A549 (cell line): ENCODE data around the gene ASF1B. TPM values are rescaled to one million over a fixed set of nuclear protein-coding genes. Genes with fewer than 3 reads are reported as not detected.

Experiments used
- ATAC-seq, 2 experiments: fragments of 200-7000 bp in 1 of 2; fragments of >200 bp in 1 of 2; cut with Nextera tagmentation in 1 of 2; cut with Tn5 transposase in 1 of 2; 3 replicates each; pipeline versions ENCODE4 v1.8.0 to v1.9.1; 2018 to 2020; ENCODE audit warnings: mild to moderate bottlenecking in 1 of 2, moderate library complexity in 1 of 2
- CTCF ChIA-PET: fragments of 300-600 bp; sonication (Branson Sonifier 250); formaldehyde crosslinking; extraction: SDS; loops from one replicate; lab custom pipeline; 2021; ENCODE audit warnings: antibody characterized with exemption, inconsistent platforms; lab: Yijun Ruan, JAX
- POLR2A ChIA-PET: fragments of 350-600 bp; formaldehyde crosslinking; extraction: SDS; loops from one replicate; lab custom pipeline; 2021; ENCODE audit warnings: antibody characterized with exemption, inconsistent platforms; lab: Yijun Ruan, JAX
- DNase-seq, 2 experiments: peaks; one replicate each; pipeline versions ENCODE4 v3.0.0 to v3.0.0-alpha.2; 2011 to 2016; ENCODE audit warnings: low read depth in 1 of 2, low spot score in 1 of 2
- FAIRE-seq: peaks from 2 replicates; lab custom pipeline; 2011; peaks lifted over from hg19 to GRCh38; lab: Jason Lieb, UNC
- H3K27ac ChIP-seq, 2 experiments: fragments of >200 bp; sonication (Bioruptor Twin); formaldehyde crosslinking; 3 replicates each; pipeline ENCODE4 v1.5.1; 2016 to 2017
- H3K4me1 ChIP-seq: fragments of >200 bp; sonication (Bioruptor Twin); formaldehyde crosslinking; 3 replicates; pipeline ENCODE4 v1.6.1; 2016
- H3K4me2 ChIP-seq: fragments of >200 bp; sonication (Bioruptor Twin); formaldehyde crosslinking; 3 replicates; pipeline ENCODE4 v1.6.1; 2016
- H3K4me3 ChIP-seq: fragments of >200 bp; sonication (Bioruptor Twin); formaldehyde crosslinking; 3 replicates; pipeline ENCODE4 v1.5.1; 2016
- H3K9me3 ChIP-seq: fragments of >200 bp; sonication (Bioruptor Twin); formaldehyde crosslinking; 3 replicates; pipeline ENCODE4 v1.6.1; 2016
- BHLHE40 ChIP-seq: IDR thresholded peaks from 2 replicates; pipeline ENCODE4 v1.6.1; 2012; ENCODE audit warnings: low read depth, low read length, inconsistent platforms
- CBX8 ChIP-seq: fragments of 200-600 bp; sonication (generic); IDR thresholded peaks from 2 replicates; pipeline ENCODE4 v1.6.1; 2016
- CTCF ChIP-seq: fragments of >200 bp; sonication (Bioruptor Twin); formaldehyde crosslinking; IDR thresholded peaks from 3 replicates; pipeline ENCODE4 v1.5.1; 2016
- ELK1 ChIP-seq: fragments of 150-350 bp; IDR thresholded peaks from 2 replicates; pipeline ENCODE4 v1.6.1; 2014; ENCODE audit warnings: low read depth, mild to moderate bottlenecking, low read length
- EP300 ChIP-seq, 2 experiments: fragments of >200 bp; sonication (Bioruptor Twin); formaldehyde crosslinking; IDR thresholded peaks; 2 replicates in 1 of 2; 3 replicates in 1 of 2; pipeline ENCODE4 v1.6.1; 2016 to 2017
- HDAC2 ChIP-seq: fragments of 200-600 bp; sonication (generic); IDR thresholded peaks from 2 replicates; pipeline ENCODE4 v1.6.1; 2016
- HEYL ChIP-seq: fragments of 250-450 bp; sonication (Bioruptor Pico); IDR thresholded peaks from 2 replicates; pipeline ENCODE4 v1.8.0; 2021; ENCODE audit warnings: mild to moderate bottlenecking, moderate library complexity
- MAFK ChIP-seq: fragments of 450-650 bp; IDR thresholded peaks from 2 replicates; pipeline ENCODE4 v1.6.1; 2014; ENCODE audit not compliant: partially characterized antibody
- MAX ChIP-seq: IDR thresholded peaks from 2 replicates; pipeline ENCODE4 v1.6.1; 2012
- MYC ChIP-seq: IDR thresholded peaks from 2 replicates; pipeline ENCODE4 v1.6.1; 2012; ENCODE audit warnings: mild to moderate bottlenecking, inconsistent platforms, low read length, improper control_type of control experiment, borderline replicate concordance
- NR3C1 ChIP-seq: fragments of >200 bp; sonication (Bioruptor Twin); formaldehyde crosslinking; IDR thresholded peaks from 3 replicates; pipeline ENCODE4 v1.6.1; 2017
- POLR2A ChIP-seq: IDR thresholded peaks from 2 replicates; pipeline ENCODE4 v1.6.1; 2012; ENCODE audit warnings: mild to moderate bottlenecking, low read length
- RAD21 ChIP-seq, 2 experiments: fragments of >200 bp in 1 of 2; sonication (Bioruptor Twin) in 1 of 2; formaldehyde crosslinking in 1 of 2; IDR thresholded peaks in 1 of 2; conservative IDR thresholded peaks in 1 of 2; 2 replicates in 1 of 2; 3 replicates in 1 of 2; pipeline ENCODE4 v1.6.1; 2012 to 2018; ENCODE audit warnings: inconsistent platforms in 1 of 2
- REST ChIP-seq: fragments of 200-600 bp; sonication (generic); IDR thresholded peaks from 2 replicates; pipeline ENCODE4 v1.6.1; 2016; ENCODE audit warnings: antibody characterized with exemption, mild to moderate bottlenecking, moderate library complexity
- RFX5 ChIP-seq: fragments of 450-650 bp; IDR thresholded peaks from 2 replicates; pipeline ENCODE4 v1.7.1; 2014; ENCODE audit warnings: antibody characterized with exemption, mild to moderate bottlenecking, moderate library complexity
- ZFP36 ChIP-seq: fragments of 450-650 bp; IDR thresholded peaks from 2 replicates; pipeline ENCODE4 v1.6.1; 2014; ENCODE audit warnings: borderline replicate concordance; ENCODE audit not compliant: partially characterized antibody
- ZNF302 ChIP-seq: fragments of 250-450 bp; sonication (Bioruptor Pico); IDR thresholded peaks from 2 replicates; pipeline ENCODE4 v1.9.0; 2021; ENCODE audit warnings: inconsistent platforms, mild to moderate bottlenecking, moderate library complexity
- WGBS: methylation state at CpG from one replicate; pipeline ENCODE4 v1.1.6; 2017; ENCODE audit errors: missing lambda C conversion rate; 5-methylcytosine and 5-hydroxymethylcytosine counted together
- polyA plus RNA-seq, 4 experiments: library from polyadenylated mRNA; depleted of rRNA in 3 of 4; stranded (reverse); fragments of >200 nt; fragmentation: RNase III in 1 of 4; extraction: RNeasy Plus Mini Kit Qiagen cat#74134 plus additional on column Dnase treatment in 1 of 4; gene quantifications; 2 replicates in 3 of 4; 3 replicates in 1 of 4; pipeline ENCODE4 v1.2.3, GENCODE V29; 2011 to 2017

Gene ASF1B
- polyA plus RNA-seq, 2 of the 4 experiments (the other 2 are of a cell fraction): 12.1 to 46.2 TPM

- H3K4me2 ChIP-seq: peak within 1 kb of the TSS; percentile 76
- peak within 1 kb of the TSS; percentile 87 for H3K4me3 ChIP-seq
- H3K27ac ChIP-seq: peak within 1 kb of the TSS; percentile 99
- ATAC-seq: peak; percentile 58 to 67
- no peak for TF ChIP-seq REST
- TF ChIP-seq EP300 (IDR thresholded peaks at IDR 0.05): no peak
- no peak for TF ChIP-seq CTCF
- TF ChIP-seq ELK1: no peak
- no peak for TF ChIP-seq CBX8
- TF ChIP-seq MYC: no peak
- TF ChIP-seq RAD21 (conservative IDR thresholded peaks at IDR 0.05 in 1 of 2, IDR thresholded peaks at IDR 0.05 in 1 of 2): no peak
- TF ChIP-seq NR3C1: no peak
- no peak for TF ChIP-seq HDAC2
- no peak for TF ChIP-seq MAX
- no peak for TF ChIP-seq HEYL (CRISPR knock-in tag)
- TF ChIP-seq ZFP36: no peak
- TF ChIP-seq ZNF302 (CRISPR knock-in tag): no peak
- no peak for TF ChIP-seq BHLHE40
- TF ChIP-seq MAFK: no peak
- no peak for TF ChIP-seq POLR2A
- TF ChIP-seq RFX5: no peak
- CTCF ChIA-PET: interaction anchor here (0.6 to 1.0 kb wide), 2 partner anchors 12 to 18 kb away, joined by 3 to 4 read pairs; no protein-coding TSS in a partner anchor
- POLR2A ChIA-PET: no interaction called here
- DNase-seq: peak; percentile 51 to 90
- WGBS: under 1% methylated on average over 26 of the region's 65 CpGs
- H3K9me3 ChIP-seq: peaks cover 11% of the 10 kb centered on the region
- FAIRE-seq: no peak
- H3K4me1 ChIP-seq: 0 out of 3 replicates have a peak, but pooled peaks cover 4% of the 10 kb centered on the region
These were observed 45.8 kb downstream of the ASF1B start, which contains the start of gene SAMD1 for GRCh38 chr19:14090509-14091080. SAMD1 (minus strand) TSS chr19:14090751.

GRCh38 chr19:14089662-14090508 lies 46.5 kb downstream of the ASF1B start:
- ChIA-PET CTCF (interaction anchor here (0.6 to 1.0 kb wide), 5 partner anchors 12 to 112 kb away, joined by 3 to 4 read pairs (median 3); no protein-coding TSS in a partner anchor), POLR2A (interaction anchor here (0.7 kb wide), 1 partner anchor 472 kb away, joined by 3 read pairs; no protein-coding TSS in a partner anchor)
- 0 out of 3 replicates have a peak, but pooled peaks cover 4% of the 10 kb centered on the region for H3K4me1 ChIP-seq
- TF ChIP-seq MYC: no peak
- TF ChIP-seq, all 56 proteins: peak for 0
- Histone ChIP-seq H3K4me3 (peak overlapping the region; percentile 87), H3K27ac (peak overlapping the region; percentile 99), H3K4me2 (peak overlapping the region; percentile 76), H3K9me3 (peaks cover 11% of the 10 kb centered on the region)
- WGBS: no CpG with 5 or more reads among the region's 142 CpGs
- DNase-seq (peak in 1 of 2 experiments; percentile 69), FAIRE-seq (no peak), ATAC-seq (peak; percentile 30 to 54; a peak in 5 of 6 replicates)
